Kidney epithelial cell (primary cell): ENCODE measurements around the gene CISH. TPM values are rescaled to one million over a fixed set of nuclear protein-coding genes. Genes with fewer than 3 reads are reported as not detected.

ENCODE experiments used
- DNase-seq: peaks from one replicate; pipeline ENCODE4 v3.0.0-alpha.2; 2010; ENCODE audit warnings: low read depth
- H3K27me3 ChIP-seq: 2 replicates; pipeline ENCODE4 v1.6.0; 2011; ENCODE audit warnings: low read length; ENCODE audit not compliant: control insufficient read depth, insufficient read depth
- H3K36me3 ChIP-seq: 2 replicates; pipeline ENCODE4 v1.5.1; 2011; ENCODE audit warnings: low read length; ENCODE audit not compliant: control insufficient read depth, insufficient read depth
- H3K4me3 ChIP-seq: 2 replicates; pipeline ENCODE4 v1.5.1; 2011; ENCODE audit warnings: low read depth, mild to moderate bottlenecking, control low read depth, low read length
- CTCF ChIP-seq: IDR thresholded peaks from 2 replicates; pipeline ENCODE4 v1.5.1; 2011; ENCODE audit warnings: mild to moderate bottlenecking, moderate library complexity, low read length, control low read depth, inconsistent platforms; ENCODE audit not compliant: insufficient read depth, poor library complexity, severe bottlenecking
- total RNA-seq: library from RNA; depleted of rRNA; stranded (reverse); fragments of >200 nt; gene quantifications from 2 replicates; pipeline ENCODE4 v1.2.3, GENCODE V29; 2015

CISH gene
- total RNA-seq: 3.8 and 4.8 TPM in 2 replicates

GRCh38 chr3:50611464-50612233 is at the start of gene CISH:
TSS of gene CISH (minus strand) at chr3:50611774. CDS start at chr3:50611650, 124 bp downstream.
- Histone ChIP-seq H3K36me3 (no peaks in the 10 kb centered on the region), H3K27me3 (peaks cover 8% of the 10 kb centered on the region), H3K4me3 (peak within 1 kb of the TSS; percentile 63)
- peak; percentile 63 for TF ChIP-seq CTCF
- DNase-seq: no peak

GRCh38 chr3:50660386-50660785 is 48.8 kb upstream of the CISH start:
- DNase-seq: no peak
- no peak for TF ChIP-seq CTCF
- Histone ChIP-seq H3K27me3 (no peaks in the 10 kb centered on the region), H3K4me3 (no peak overlapping the region), H3K36me3 (no peaks in the 10 kb centered on the region)

GRCh38 chr3:50658831-50659230 is 47.3 kb upstream of the CISH start:
- TF ChIP-seq CTCF: no peak
- Histone ChIP-seq H3K36me3 (no peaks in the 10 kb centered on the region), H3K27me3 (no peaks in the 10 kb centered on the region), H3K4me3 (no peak overlapping the region)
- no peak for DNase-seq

- TF ChIP-seq CTCF: no peak
- no peak for DNase-seq
- no peaks in the 10 kb centered on the region for H3K36me3 ChIP-seq
- H3K4me3 ChIP-seq: no peak overlapping the region
- H3K27me3 ChIP-seq: no peaks in the 10 kb centered on the region
These were observed 46.8 kb upstream of the CISH start for GRCh38 chr3:50658416-50658815.

DNA sequence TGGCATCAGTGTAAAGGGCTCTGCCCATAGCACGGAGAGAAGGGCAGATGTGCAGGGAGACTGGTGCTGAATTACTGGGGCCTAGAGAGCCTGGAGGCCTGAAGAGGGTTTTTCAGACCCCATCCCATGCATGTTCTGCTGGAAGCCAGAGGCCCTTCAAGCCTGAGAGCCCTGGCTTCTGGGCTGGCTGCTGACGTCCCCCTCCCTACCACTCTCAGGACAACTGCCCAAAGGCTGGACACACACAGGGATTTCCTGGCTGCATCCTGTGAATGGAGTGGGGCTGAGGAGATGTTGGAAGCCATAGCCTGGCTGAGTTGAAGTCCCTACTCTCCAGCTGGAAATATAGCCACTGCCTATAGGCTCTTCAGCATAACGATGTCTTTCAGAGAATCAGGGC is 46.2 kb upstream of the CISH start:
- no peak for TF ChIP-seq CTCF

DNA sequence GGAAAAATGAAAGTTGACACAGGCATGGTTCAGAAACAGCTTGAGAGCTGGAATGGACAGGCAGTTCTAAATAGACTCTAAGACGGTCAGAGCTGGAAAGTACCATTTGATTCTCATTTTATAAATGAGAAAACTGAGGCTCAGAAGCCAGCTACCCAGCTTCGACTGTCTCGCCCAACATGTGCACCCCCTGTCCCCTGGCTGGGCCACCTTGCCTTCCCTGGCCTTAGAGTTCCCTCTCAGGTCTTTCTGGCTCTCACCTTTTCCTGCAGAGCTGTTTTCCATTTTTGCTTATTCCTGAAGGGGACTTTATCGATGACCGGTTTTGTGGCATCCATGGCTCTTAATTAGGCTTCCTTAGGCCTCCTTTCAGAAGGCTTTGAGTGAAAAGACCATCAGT is 45.8 kb upstream of the CISH start:
- Histone ChIP-seq H3K4me3 (no peak overlapping the region), H3K36me3 (no peaks in the 10 kb centered on the region), H3K27me3 (no peaks in the 10 kb centered on the region)
- DNase-seq: no peak
- TF ChIP-seq CTCF: no peak

More for the DNA sequence above, 46.2 kb upstream of the CISH start:
- no peak overlapping the region for H3K4me3 ChIP-seq
- no peak for DNase-seq
- H3K36me3 ChIP-seq: no peaks in the 10 kb centered on the region
- H3K27me3 ChIP-seq: no peaks in the 10 kb centered on the region
